GM13976 (cell line): ENCODE data around the gene AMPH.

ENCODE experiments used
- DNase-seq: peaks from one replicate; pipeline ENCODE4 v3.0.0; 2012; ENCODE audit warnings: low spot score
- in situ Hi-C: fragments of 300-500 bp; cut with MboI; formaldehyde crosslinking; loops from one replicate; pipeline ENCODE4 v1.12.0; 2022; ENCODE audit warnings: low sequenced_read_pairs, mixed read lengths, inconsistent platforms; ENCODE audit not compliant: unreplicated experiment
- TF ChIP-seq, protein P1 (sequence below): IDR thresholded peaks from 2 replicates; pipeline ENCODE4 v1.5.1; 2012; ENCODE audit warnings: borderline replicate concordance, mild to moderate bottlenecking; ENCODE audit not compliant: insufficient read depth; ENCODE audit errors: extremely low read depth, missing control alignments, control extremely low read depth

Gene AMPH

GRCh38 chr7:38628630-38629385 lies 2.4 kb downstream of the AMPH start:
- TF ChIP-seq, protein P1, sequence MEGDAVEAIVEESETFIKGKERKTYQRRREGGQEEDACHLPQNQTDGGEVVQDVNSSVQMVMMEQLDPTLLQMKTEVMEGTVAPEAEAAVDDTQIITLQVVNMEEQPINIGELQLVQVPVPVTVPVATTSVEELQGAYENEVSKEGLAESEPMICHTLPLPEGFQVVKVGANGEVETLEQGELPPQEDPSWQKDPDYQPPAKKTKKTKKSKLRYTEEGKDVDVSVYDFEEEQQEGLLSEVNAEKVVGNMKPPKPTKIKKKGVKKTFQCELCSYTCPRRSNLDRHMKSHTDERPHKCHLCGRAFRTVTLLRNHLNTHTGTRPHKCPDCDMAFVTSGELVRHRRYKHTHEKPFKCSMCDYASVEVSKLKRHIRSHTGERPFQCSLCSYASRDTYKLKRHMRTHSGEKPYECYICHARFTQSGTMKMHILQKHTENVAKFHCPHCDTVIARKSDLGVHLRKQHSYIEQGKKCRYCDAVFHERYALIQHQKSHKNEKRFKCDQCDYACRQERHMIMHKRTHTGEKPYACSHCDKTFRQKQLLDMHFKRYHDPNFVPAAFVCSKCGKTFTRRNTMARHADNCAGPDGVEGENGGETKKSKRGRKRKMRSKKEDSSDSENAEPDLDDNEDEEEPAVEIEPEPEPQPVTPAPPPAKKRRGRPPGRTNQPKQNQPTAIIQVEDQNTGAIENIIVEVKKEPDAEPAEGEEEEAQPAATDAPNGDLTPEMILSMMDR = no peak
- DNase-seq = no peak
- in situ Hi-C loops = no loop called here

DNA sequence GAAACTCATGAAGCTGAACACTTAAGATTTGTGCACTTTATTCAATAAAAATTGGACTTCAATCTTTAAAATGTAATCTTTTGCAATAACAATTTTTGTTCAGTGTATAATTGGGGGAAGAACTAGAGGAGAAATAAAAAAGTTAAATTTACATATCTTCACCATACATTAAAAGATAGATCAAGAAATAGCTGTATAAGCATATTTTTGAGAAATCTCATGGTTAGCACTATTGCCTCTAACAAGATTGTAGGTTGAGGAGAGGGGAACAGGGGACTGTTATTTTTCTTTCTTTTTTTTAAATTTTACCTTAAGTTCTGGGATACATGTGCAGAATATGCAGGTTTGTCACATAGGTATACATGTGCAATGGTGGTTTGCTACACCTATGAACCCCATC lies 5.3 kb downstream of the AMPH start:
- TF ChIP-seq, protein P1 = no peak
- in situ Hi-C loops = no loop called here
- DNase-seq = no peak

DNA sequence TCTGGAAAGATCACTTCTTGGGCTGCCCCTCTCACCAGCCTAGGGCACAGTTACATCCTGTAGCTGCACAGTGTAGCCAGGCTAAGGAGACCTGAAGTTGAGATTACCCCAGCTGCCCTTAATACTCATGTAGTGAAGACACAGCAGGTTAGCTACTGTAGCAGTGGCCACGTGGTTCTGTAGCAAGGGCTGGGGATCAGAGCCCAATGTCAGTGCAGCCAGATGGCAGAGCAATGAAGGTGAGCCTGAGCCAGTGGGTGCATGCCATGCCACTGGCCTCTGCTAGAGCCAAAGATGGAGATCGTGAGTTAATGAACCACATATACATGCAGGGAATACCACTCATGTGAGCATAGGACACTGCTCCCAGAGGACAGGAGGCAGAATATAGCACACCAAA lies 15.5 kb downstream of the AMPH start:
- TF ChIP-seq, protein P1 = no peak
- in situ Hi-C loops = no loop called here
- no peak for DNase-seq

GRCh38 chr7:38607466-38607865 lies 23.7 kb downstream of the AMPH start:
- in situ Hi-C loops = no loop called here

GRCh38 chr7:38600741-38601140 lies 30.4 kb downstream of the AMPH start:
- no peak for DNase-seq
- in situ Hi-C loops = no loop called here

More at GRCh38 chr7:38607466-38607865, 23.7 kb downstream of the AMPH start:
- TF ChIP-seq, protein P1 = no peak
- DNase-seq = no peak

DNA sequence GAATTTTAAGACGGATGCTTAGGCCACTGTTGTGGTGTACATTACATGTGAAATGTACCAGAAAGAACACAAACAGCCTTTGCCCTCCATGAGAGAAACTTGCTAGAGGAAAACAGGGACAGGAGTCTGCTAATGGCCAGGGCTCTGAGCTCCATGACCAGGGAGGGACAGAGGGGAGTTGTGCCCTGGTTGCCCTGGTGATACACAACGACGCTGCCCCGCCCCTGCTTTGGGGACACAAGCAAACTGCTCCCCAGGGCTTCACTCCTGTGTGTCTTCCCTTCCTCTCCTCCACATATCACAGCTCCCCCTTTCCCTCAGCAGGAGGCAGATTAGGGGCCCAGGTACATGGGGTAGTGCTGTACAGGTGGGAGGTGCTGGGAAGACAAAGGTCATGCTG lies 36.2 kb downstream of the AMPH start:
- TF ChIP-seq, protein P1 = no peak
- in situ Hi-C loops = no loop called here
- DNase-seq = no peak

More at GRCh38 chr7:38600741-38601140, 30.4 kb downstream of the AMPH start:
- TF ChIP-seq, protein P1 = no peak
